ENCODE measurements around the gene ZC2HC1C. TPM values are rescaled to one million over a fixed set of nuclear protein-coding genes. Genes with fewer than 3 reads are reported as not detected.

Gene ZC2HC1C
- polyA plus RNA-seq, 1 donor from 2014 or later = 3.9 TPM

DNA sequence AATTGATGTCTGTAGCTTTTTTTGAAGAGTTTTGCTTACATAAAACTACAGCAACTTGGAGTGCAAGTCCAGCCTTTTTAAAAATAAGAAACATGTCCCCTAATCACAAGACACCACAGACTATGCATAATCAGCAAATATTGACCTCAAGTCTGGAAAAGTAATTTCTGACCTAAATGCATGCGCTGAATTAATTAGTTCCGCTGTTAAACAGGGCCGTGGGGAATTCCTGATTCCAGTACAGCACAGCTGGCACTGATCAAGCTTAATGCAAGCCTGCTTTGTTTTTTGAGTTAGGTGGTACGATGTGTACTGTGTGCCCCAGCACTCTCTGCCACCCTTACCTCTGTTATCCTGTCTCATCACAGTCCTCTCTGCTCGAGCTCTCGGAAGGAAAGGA lies 27.4 kb upstream of the ZC2HC1C start:
- TF ChIP-seq, protein P1, sequence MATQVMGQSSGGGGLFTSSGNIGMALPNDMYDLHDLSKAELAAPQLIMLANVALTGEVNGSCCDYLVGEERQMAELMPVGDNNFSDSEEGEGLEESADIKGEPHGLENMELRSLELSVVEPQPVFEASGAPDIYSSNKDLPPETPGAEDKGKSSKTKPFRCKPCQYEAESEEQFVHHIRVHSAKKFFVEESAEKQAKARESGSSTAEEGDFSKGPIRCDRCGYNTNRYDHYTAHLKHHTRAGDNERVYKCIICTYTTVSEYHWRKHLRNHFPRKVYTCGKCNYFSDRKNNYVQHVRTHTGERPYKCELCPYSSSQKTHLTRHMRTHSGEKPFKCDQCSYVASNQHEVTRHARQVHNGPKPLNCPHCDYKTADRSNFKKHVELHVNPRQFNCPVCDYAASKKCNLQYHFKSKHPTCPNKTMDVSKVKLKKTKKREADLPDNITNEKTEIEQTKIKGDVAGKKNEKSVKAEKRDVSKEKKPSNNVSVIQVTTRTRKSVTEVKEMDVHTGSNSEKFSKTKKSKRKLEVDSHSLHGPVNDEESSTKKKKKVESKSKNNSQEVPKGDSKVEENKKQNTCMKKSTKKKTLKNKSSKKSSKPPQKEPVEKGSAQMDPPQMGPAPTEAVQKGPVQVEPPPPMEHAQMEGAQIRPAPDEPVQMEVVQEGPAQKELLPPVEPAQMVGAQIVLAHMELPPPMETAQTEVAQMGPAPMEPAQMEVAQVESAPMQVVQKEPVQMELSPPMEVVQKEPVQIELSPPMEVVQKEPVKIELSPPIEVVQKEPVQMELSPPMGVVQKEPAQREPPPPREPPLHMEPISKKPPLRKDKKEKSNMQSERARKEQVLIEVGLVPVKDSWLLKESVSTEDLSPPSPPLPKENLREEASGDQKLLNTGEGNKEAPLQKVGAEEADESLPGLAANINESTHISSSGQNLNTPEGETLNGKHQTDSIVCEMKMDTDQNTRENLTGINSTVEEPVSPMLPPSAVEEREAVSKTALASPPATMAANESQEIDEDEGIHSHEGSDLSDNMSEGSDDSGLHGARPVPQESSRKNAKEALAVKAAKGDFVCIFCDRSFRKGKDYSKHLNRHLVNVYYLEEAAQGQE (IDR thresholded peaks at IDR 0.05; ENCODE audit: borderline replicate concordance) = no peak
- TF ChIP-seq POLR2AphosphoS5 (IDR thresholded peaks at IDR 0.05) (no peak), SMC3 (conservative IDR thresholded peaks at IDR 0.05; ENCODE audit: poor library complexity) (no peak), RAD21 (conservative IDR thresholded peaks at IDR 0.05) (no peak), EP300 (conservative IDR thresholded peaks at IDR 0.05; ENCODE audit: poor library complexity, severe bottlenecking) (no peak), MXI1 (conservative IDR thresholded peaks at IDR 0.05; ENCODE audit: poor library complexity, severe bottlenecking) (no peak), EZH2 (IDR thresholded peaks at IDR 0.05; ENCODE audit: borderline replicate concordance, insufficient read depth, low read length, poor library complexity, severe bottlenecking) (no peak), TAF1 (IDR thresholded peaks at IDR 0.05; ENCODE audit: low read depth) (no peak)
- TF ChIP-seq, protein P2, sequence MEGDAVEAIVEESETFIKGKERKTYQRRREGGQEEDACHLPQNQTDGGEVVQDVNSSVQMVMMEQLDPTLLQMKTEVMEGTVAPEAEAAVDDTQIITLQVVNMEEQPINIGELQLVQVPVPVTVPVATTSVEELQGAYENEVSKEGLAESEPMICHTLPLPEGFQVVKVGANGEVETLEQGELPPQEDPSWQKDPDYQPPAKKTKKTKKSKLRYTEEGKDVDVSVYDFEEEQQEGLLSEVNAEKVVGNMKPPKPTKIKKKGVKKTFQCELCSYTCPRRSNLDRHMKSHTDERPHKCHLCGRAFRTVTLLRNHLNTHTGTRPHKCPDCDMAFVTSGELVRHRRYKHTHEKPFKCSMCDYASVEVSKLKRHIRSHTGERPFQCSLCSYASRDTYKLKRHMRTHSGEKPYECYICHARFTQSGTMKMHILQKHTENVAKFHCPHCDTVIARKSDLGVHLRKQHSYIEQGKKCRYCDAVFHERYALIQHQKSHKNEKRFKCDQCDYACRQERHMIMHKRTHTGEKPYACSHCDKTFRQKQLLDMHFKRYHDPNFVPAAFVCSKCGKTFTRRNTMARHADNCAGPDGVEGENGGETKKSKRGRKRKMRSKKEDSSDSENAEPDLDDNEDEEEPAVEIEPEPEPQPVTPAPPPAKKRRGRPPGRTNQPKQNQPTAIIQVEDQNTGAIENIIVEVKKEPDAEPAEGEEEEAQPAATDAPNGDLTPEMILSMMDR (IDR thresholded peaks at IDR 0.05; ENCODE audit: poor library complexity, severe bottlenecking) = no peak
- Histone ChIP-seq H3K36me3 (ENCODE audit: insufficient read depth, low read length) (no peaks in the 10 kb centered on the region), H3K9me3 (ENCODE audit: low read length) (no peaks in the 10 kb centered on the region), H3K27me3 (ENCODE audit: insufficient read depth, low read depth, low read length) (no peaks in the 10 kb centered on the region), H3K79me2 (replicated peaks; ENCODE audit: insufficient read depth, low read length) (no peaks in the 10 kb centered on the region), H2AFZ (ENCODE audit: low read depth, low read length) (no peak overlapping the region), H3K9ac (ENCODE audit: low read length) (no peak overlapping the region), H3K4me3 (ENCODE audit: low read length) (no peak overlapping the region), H3K4me2 (ENCODE audit: low read length) (no peak overlapping the region), H4K20me1 (ENCODE audit: insufficient read depth) (no peaks in the 10 kb centered on the region), H3F3A (ENCODE audit: insufficient read depth, low read length, poor library complexity, severe bottlenecking) (no peaks in the 10 kb centered on the region), H3K27ac (ENCODE audit: low read length) (no peak overlapping the region), H3K9me2 (ENCODE audit: insufficient read depth, low read length) (no peaks in the 10 kb centered on the region)

DNA sequence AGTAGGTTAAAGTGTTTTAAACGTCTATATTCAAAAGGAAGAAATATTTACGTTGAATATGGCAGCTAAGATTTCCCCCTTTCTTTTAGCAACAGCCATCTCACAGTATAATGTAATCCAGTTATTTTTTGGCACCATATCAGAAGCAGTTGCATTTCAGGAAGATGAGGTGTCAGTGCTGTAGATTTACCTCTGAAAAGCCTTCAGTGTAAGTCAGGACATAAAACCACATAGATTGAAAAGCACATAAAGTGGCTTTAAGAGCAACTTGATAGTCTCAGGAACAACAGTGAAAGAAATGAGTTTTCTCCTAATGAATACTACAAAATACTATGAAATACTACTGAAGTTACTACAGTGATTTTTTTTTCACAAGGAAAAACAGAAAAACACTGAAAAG lies 25.1 kb upstream of the ZC2HC1C start:
- no peak overlapping the region for H3K4me3 ChIP-seq (ENCODE audit: low read length)
- no peak overlapping the region for H3K4me2 ChIP-seq (ENCODE audit: low read length)
- TF ChIP-seq, protein P2 (IDR thresholded peaks at IDR 0.05; ENCODE audit: poor library complexity, severe bottlenecking) = no peak
- TF ChIP-seq EZH2 (IDR thresholded peaks at IDR 0.05; ENCODE audit: borderline replicate concordance, insufficient read depth, low read length, poor library complexity, severe bottlenecking) (no peak), MXI1 (conservative IDR thresholded peaks at IDR 0.05; ENCODE audit: poor library complexity, severe bottlenecking) (no peak), RAD21 (conservative IDR thresholded peaks at IDR 0.05) (no peak), TAF1 (IDR thresholded peaks at IDR 0.05; ENCODE audit: low read depth) (no peak), EP300 (conservative IDR thresholded peaks at IDR 0.05; ENCODE audit: poor library complexity, severe bottlenecking) (no peak), SMC3 (conservative IDR thresholded peaks at IDR 0.05; ENCODE audit: poor library complexity) (no peak)
- TF ChIP-seq, protein P1 (IDR thresholded peaks at IDR 0.05; ENCODE audit: borderline replicate concordance) = no peak
- no peak overlapping the region for H3K9ac ChIP-seq (ENCODE audit: low read length)
- H4K20me1 ChIP-seq (ENCODE audit: insufficient read depth) = no peaks in the 10 kb centered on the region
- no peaks in the 10 kb centered on the region for H3K9me3 ChIP-seq (ENCODE audit: low read length)
- H3K27ac ChIP-seq (ENCODE audit: low read length) = no peak overlapping the region
- no peaks in the 10 kb centered on the region for H3K9me2 ChIP-seq (ENCODE audit: insufficient read depth, low read length)
- no peaks in the 10 kb centered on the region for H3K79me2 ChIP-seq (replicated peaks; ENCODE audit: insufficient read depth, low read length)
- H2AFZ ChIP-seq (ENCODE audit: low read depth, low read length) = no peak overlapping the region
- no peaks in the 10 kb centered on the region for H3K27me3 ChIP-seq (ENCODE audit: insufficient read depth, low read depth, low read length)
- no peaks in the 10 kb centered on the region for H3K36me3 ChIP-seq (ENCODE audit: insufficient read depth, low read length)
- H3F3A ChIP-seq (ENCODE audit: insufficient read depth, low read length, poor library complexity, severe bottlenecking) = no peaks in the 10 kb centered on the region
